NT2/D1 (cell line): Measurements from ENCODE around the gene PIM3.

Experiments used
- SUZ12 ChIP-seq: IDR thresholded peaks from 2 replicates; pipeline ENCODE4 v1.6.1; 2011; ENCODE audit not compliant: insufficient read length, insufficient read depth; ENCODE audit errors: extremely low read depth
- YY1 ChIP-seq: IDR thresholded peaks from 2 replicates; pipeline ENCODE4 v1.6.1; 2011; ENCODE audit not compliant: insufficient read length, insufficient read depth
- ZNF274 ChIP-seq: IDR thresholded peaks from 2 replicates; pipeline ENCODE4 v1.6.1; 2011; ENCODE audit warnings: mild to moderate bottlenecking, low read depth, low read length

DNA sequence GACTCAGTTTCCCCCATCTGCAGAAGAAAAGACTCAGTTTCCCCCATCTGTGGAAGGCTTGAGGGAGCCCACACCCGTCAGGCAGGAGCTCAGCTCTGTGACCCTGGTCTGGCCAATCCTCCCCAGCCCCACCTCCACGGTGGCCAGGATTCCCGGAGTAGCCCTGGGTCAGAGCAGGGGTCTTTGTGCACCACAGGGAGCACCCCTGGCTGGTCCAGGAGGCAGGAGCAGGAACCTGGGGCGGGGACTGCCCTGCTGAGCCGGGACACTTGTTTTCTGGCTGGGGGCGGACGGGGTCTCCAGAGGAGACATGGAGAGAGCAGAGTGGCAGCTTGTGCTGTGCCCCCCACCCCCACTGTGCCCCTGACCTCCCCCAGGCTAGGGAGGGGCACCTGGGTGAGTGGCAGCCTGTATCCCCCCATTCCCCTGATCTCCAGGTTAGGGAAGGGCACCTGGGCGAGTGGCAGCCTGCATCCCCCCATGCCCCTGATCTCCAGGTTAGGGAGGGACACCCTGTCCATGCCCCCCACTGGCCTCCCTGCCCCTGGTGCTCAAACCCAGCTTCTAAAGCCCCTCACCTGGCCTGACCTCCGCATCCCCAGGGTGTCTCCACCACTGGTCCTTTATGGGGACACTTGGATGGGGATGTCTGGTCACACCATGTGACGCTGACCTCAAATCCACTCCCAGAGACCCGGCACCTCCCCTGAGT is 33.2 kb downstream of the PIM3 start:
- TF ChIP-seq SUZ12: no peak
- TF ChIP-seq YY1: no peak
- TF ChIP-seq ZNF274: no peak
